K562 (cell line): ENCODE data around the gene FAM217B. TPM values are rescaled to one million over a fixed set of nuclear protein-coding genes. Genes with fewer than 3 reads are reported as not detected.

ENCODE experiments used
- ARNT ChIP-seq, 2 experiments: fragments of 450-650 bp; IDR thresholded peaks; 2 replicates each; pipeline ENCODE4 v1.6.1; 2016; ENCODE audit warnings: mild to moderate bottlenecking in 1 of 2
- CBX5 ChIP-seq: IDR thresholded peaks from 2 replicates; pipeline ENCODE4 v1.6.1; 2014; ENCODE audit warnings: low read depth, borderline replicate concordance
- ETV1 ChIP-seq: fragments of 450-650 bp; conservative IDR thresholded peaks from 2 replicates; pipeline ENCODE4 v1.6.1; 2016; ENCODE audit warnings: missing genetic modification characterization, control low read depth, low read depth, missing compliant biosample characterization
- HNRNPUL1 ChIP-seq: fragments of 200-400 bp; formaldehyde crosslinking; IDR thresholded peaks from 2 replicates; pipeline ENCODE4 v1.6.1; 2017; ENCODE audit warnings: low read length
- KLF10 ChIP-seq: fragments of 250-450 bp; sonication (Bioruptor Pico); IDR thresholded peaks from 2 replicates; pipeline ENCODE4 v1.6.1; 2021; ENCODE audit warnings: matching md5 sums
- MAFK ChIP-seq: IDR thresholded peaks from 2 replicates; pipeline ENCODE4 v1.6.1; 2011; ENCODE audit warnings: low read length, improper control_type of control experiment
- MCM2 ChIP-seq: fragments of 450-650 bp; IDR thresholded peaks from 2 replicates; pipeline ENCODE4 v1.6.1; 2017; ENCODE audit warnings: low read depth, mild to moderate bottlenecking
- NCOA6 ChIP-seq: fragments of 450-650 bp; IDR thresholded peaks from 2 replicates; pipeline ENCODE4 v1.6.1; 2017; ENCODE audit warnings: mild to moderate bottlenecking
- NR3C1 ChIP-seq: sonication (generic); formaldehyde crosslinking; IDR thresholded peaks from 2 replicates; pipeline ENCODE4 v1.8.1; 2022; ENCODE audit warnings: missing genetic modification reagents
- PPARD ChIP-seq: fragments of 250-450 bp; sonication (Bioruptor Pico); IDR thresholded peaks from 2 replicates; pipeline ENCODE4 v1.8.0; 2022; ENCODE audit warnings: inconsistent platforms, mild to moderate bottlenecking, moderate library complexity
- PRMT5 ChIP-seq: sonication (generic); formaldehyde crosslinking; IDR thresholded peaks from 2 replicates; pipeline ENCODE4 v1.5.0; 2020; ENCODE audit warnings: missing genetic modification reagents
- RAD21 ChIP-seq, 2 experiments: fragments of 250-450 bp in 1 of 2; fragments of 450-650 bp in 1 of 2; sonication (Bioruptor Pico) in 1 of 2; formaldehyde crosslinking in 1 of 2; IDR thresholded peaks in 1 of 2; conservative IDR thresholded peaks in 1 of 2; 2 replicates each; pipeline versions ENCODE4 v1.4.0 to v1.8.0; 2020 to 2022; ENCODE audit warnings: mild to moderate bottlenecking in 2 of 2, moderate library complexity in 1 of 2
- RB1 ChIP-seq: fragments of 450-650 bp; IDR thresholded peaks from 2 replicates; pipeline ENCODE4 v1.6.1; 2017; ENCODE audit warnings: low read depth, mild to moderate bottlenecking
- SP2 ChIP-seq: IDR thresholded peaks from 2 replicates; pipeline ENCODE4 v1.6.1; 2011; ENCODE audit warnings: mild to moderate bottlenecking, low read depth, low read length, moderate library complexity; ENCODE audit not compliant: poor library complexity, severe bottlenecking; ENCODE audit errors: extremely low read depth
- SREBF1 ChIP-seq: fragments of 150-350 bp; IDR thresholded peaks from 2 replicates; pipeline ENCODE4 v1.6.1; 2014; ENCODE audit warnings: antibody characterized with exemption, low read depth, low read length, borderline replicate concordance
- TAF1 ChIP-seq: IDR thresholded peaks from 2 replicates; pipeline ENCODE4 v1.6.1; 2011; ENCODE audit warnings: mild to moderate bottlenecking, low read length, moderate library complexity; ENCODE audit not compliant: insufficient read depth, control insufficient read depth, severe bottlenecking; ENCODE audit errors: extremely low read depth
- TAF7 ChIP-seq: fragments of 450-650 bp; IDR thresholded peaks from 2 replicates; pipeline ENCODE4 v1.6.1; 2016; ENCODE audit warnings: missing genetic modification characterization, missing compliant biosample characterization
- polyA plus RNA-seq, 8 experiments: library from polyadenylated mRNA; depleted of rRNA in 4 of 8; stranded (reverse) in 5 of 8; unstranded in 3 of 8; fragments of >200 nt; fragmentation: Nextera tagmentation in 2 of 8; fragmentation: Illumina TruSeq in 1 of 8; extraction: Ambion mirVana in 2 of 8; extraction: Trizol in 1 of 8; gene quantifications; 2 replicates each; pipeline versions ENCODE4 v1.2.1 to v1.2.3, GENCODE V29; 2011 to 2014; ENCODE audit warnings: inconsistent platforms in 1 of 8, missing spikeins in 1 of 8
- total RNA-seq, 7 experiments: library from RNA; depleted of rRNA in 6 of 7; stranded (reverse); fragments of >200 nt in 6 of 7; fragmentation: Illumina TruSeq in 2 of 7; extraction: Trizol in 2 of 7; gene quantifications; 2 replicates each; pipeline versions ENCODE4 v1.2.1 to v1.2.3, GENCODE V29; 2011 to 2021; ENCODE audit warnings: low replicate concordance in 1 of 7
- TF ChIP-seq, protein P1 (sequence below): fragments of 250-450 bp; sonication (Bioruptor Pico); IDR thresholded peaks from 2 replicates; pipeline ENCODE4 v1.4.0; 2020; ENCODE audit warnings: mild to moderate bottlenecking
- TF ChIP-seq, protein P2 (sequence below), 3 experiments: fragments of 200-800 bp in 1 of 3; sonication (Bioruptor generic) in 1 of 3; sonication (generic) in 1 of 3; formaldehyde crosslinking in 1 of 3; IDR thresholded peaks; 2 replicates each; pipeline versions ENCODE4 v1.6.1 to v1.8.0; 2016 to 2022; ENCODE audit warnings: mild to moderate bottlenecking in 2 of 3, missing compliant biosample characterization in 2 of 3, missing genetic modification characterization in 2 of 3, missing genetic modification reagents in 1 of 3
- TF ChIP-seq, protein P3 (sequence below): sonication (generic); formaldehyde crosslinking; IDR thresholded peaks from 2 replicates; pipeline ENCODE4 v1.8.0; 2022; ENCODE audit warnings: mild to moderate bottlenecking, low read depth, missing genetic modification reagents
- TF ChIP-seq, protein P4 (sequence below): sonication (generic); formaldehyde crosslinking; IDR thresholded peaks from 2 replicates; pipeline ENCODE4 v1.8.1; 2023; ENCODE audit warnings: mild to moderate bottlenecking, missing genetic modification reagents, moderate library complexity
- TF ChIP-seq, protein P5 (sequence below): sonication (generic); formaldehyde crosslinking; IDR thresholded peaks from 2 replicates; pipeline ENCODE4 v1.4.0; 2020; ENCODE audit warnings: mild to moderate bottlenecking, missing genetic modification reagents

FAM217B gene
- total and polyA plus RNA-seq, 9 of the 15 experiments (the other 6 are each of a cell fraction or from before 2014, with no cell fraction given) = 4.8 to 11.4 (median 6.9) TPM

DNA sequence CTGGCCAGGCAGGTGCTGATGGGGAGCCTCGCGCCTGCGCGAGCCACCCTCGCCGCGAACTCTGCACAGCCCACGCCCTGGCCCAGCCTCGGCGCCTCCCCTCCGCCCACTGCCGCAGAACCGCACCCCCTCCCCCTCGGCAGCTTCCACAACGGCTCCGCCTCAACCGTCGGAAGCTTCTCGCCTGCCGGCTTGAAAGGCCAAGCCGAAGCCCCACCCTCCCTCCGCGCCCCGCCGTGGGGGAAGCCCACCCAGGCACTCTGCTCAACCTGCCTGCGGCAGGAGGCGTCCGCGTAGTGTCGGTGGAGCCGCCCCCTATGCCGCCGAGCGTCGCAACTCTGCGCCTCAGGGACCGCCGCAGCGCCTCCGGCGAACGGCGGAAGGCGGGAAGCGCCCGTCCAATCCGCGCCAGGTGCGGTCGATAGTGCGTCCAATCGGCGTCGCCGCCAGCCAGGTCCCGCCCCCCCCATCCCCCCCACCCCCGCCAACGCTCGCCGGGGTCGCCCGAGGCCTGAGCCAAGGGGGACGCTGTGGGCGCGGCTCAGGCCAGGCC is 6.8 kb upstream of the FAM217B start, which contains the start of gene SYCP2 (continued):
- TF ChIP-seq, protein P1, sequence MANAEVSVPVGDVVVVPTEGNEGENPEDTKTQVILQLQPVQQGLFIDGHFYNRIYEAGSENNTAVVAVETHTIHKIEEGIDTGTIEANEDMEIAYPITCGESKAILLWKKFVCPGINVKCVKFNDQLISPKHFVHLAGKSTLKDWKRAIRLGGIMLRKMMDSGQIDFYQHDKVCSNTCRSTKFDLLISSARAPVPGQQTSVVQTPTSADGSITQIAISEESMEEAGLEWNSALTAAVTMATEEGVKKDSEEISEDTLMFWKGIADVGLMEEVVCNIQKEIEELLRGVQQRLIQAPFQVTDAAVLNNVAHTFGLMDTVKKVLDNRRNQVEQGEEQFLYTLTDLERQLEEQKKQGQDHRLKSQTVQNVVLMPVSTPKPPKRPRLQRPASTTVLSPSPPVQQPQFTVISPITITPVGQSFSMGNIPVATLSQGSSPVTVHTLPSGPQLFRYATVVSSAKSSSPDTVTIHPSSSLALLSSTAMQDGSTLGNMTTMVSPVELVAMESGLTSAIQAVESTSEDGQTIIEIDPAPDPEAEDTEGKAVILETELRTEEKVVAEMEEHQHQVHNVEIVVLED (CRISPR knock-in tag) = no peak
- TF ChIP-seq SREBF1 = no peak
- TF ChIP-seq, protein P2, sequence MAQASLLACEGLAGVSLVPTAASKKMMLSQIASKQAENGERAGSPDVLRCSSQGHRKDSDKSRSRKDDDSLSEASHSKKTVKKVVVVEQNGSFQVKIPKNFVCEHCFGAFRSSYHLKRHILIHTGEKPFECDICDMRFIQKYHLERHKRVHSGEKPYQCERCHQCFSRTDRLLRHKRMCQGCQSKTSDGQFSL (CRISPR knock-in tag; IDR thresholded peaks at IDR 0.05) = no peak
- TF ChIP-seq, protein P2 (tag; IDR thresholded peaks at IDR 0.05) = peak in 1 of 2 experiments; percentile 90; a peak in 2 of 4 replicates
- TF ChIP-seq ETV1 (tag) = no peak
- TF ChIP-seq, protein P3, sequence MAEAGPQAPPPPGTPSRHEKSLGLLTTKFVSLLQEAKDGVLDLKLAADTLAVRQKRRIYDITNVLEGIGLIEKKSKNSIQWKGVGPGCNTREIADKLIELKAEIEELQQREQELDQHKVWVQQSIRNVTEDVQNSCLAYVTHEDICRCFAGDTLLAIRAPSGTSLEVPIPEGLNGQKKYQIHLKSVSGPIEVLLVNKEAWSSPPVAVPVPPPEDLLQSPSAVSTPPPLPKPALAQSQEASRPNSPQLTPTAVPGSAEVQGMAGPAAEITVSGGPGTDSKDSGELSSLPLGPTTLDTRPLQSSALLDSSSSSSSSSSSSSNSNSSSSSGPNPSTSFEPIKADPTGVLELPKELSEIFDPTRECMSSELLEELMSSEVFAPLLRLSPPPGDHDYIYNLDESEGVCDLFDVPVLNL (CRISPR knock-in tag) = no peak
- no peak for TF ChIP-seq HNRNPUL1
- TF ChIP-seq, protein P4, sequence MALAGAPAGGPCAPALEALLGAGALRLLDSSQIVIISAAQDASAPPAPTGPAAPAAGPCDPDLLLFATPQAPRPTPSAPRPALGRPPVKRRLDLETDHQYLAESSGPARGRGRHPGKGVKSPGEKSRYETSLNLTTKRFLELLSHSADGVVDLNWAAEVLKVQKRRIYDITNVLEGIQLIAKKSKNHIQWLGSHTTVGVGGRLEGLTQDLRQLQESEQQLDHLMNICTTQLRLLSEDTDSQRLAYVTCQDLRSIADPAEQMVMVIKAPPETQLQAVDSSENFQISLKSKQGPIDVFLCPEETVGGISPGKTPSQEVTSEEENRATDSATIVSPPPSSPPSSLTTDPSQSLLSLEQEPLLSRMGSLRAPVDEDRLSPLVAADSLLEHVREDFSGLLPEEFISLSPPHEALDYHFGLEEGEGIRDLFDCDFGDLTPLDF (CRISPR knock-in tag) = no peak
- no peak for TF ChIP-seq KLF10 (CRISPR knock-in tag)
- no peak for TF ChIP-seq PRMT5 (CRISPR knock-in tag)
- TF ChIP-seq CBX5 = no peak
- no peak for TF ChIP-seq MAFK
- peak; percentile 29 for TF ChIP-seq SP2
- TF ChIP-seq RB1 = peak; percentile 84
- no peak for TF ChIP-seq ARNT (IDR thresholded peaks at IDR 0.05)
- TF ChIP-seq TAF7 (tag) = no peak
- TF ChIP-seq PPARD (CRISPR knock-in tag) = no peak
- TF ChIP-seq NR3C1 = 0 out of 2 replicates have a peak, but pooled peaks have one; percentile 31
- no peak for TF ChIP-seq MCM2
- TF ChIP-seq TAF1 = no peak
- TF ChIP-seq RAD21 (CRISPR knock-in tag; conservative IDR thresholded peaks at IDR 0.05 in 1 of 2, IDR thresholded peaks at IDR 0.05 in 1 of 2) = no peak
- TF ChIP-seq NCOA6 = 0 out of 2 replicates have a peak, but pooled peaks have one; percentile 43
- TF ChIP-seq, protein P5, sequence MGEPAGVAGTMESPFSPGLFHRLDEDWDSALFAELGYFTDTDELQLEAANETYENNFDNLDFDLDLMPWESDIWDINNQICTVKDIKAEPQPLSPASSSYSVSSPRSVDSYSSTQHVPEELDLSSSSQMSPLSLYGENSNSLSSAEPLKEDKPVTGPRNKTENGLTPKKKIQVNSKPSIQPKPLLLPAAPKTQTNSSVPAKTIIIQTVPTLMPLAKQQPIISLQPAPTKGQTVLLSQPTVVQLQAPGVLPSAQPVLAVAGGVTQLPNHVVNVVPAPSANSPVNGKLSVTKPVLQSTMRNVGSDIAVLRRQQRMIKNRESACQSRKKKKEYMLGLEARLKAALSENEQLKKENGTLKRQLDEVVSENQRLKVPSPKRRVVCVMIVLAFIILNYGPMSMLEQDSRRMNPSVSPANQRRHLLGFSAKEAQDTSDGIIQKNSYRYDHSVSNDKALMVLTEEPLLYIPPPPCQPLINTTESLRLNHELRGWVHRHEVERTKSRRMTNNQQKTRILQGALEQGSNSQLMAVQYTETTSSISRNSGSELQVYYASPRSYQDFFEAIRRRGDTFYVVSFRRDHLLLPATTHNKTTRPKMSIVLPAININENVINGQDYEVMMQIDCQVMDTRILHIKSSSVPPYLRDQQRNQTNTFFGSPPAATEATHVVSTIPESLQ (CRISPR knock-in tag) = peak; percentile 50; the same call in 1 of the 2 replicates
